Pancreas (tissue), 10 donors: ENCODE results near the gene MYO7B. TPM values are rescaled to one million over a fixed set of nuclear protein-coding genes. Genes with fewer than 3 reads are reported as not detected.

Experiments used
- ATAC-seq, 4 donors: fragments of 200-7000 bp; cut with Tn5 transposase; one replicate each; pipeline versions ENCODE4 v1.8.0 to v1.9.1; 2020; ENCODE audit warnings: mild to moderate bottlenecking in 4 of 4, moderate library complexity in 4 of 4
- DNase-seq, 6 donors: peaks; one replicate each; pipeline ENCODE4 v3.0.0-alpha.2; 2020
- FAIRE-seq: peaks from 2 replicates; lab custom pipeline; 2012; peaks lifted over from hg19 to GRCh38; lab: Jason Lieb, UNC
- H3K27ac ChIP-seq, 4 donors: fragments of 200-600 bp; sonication (generic); 1 replicate in 3 of 4; 2 replicates in 1 of 4; pipeline versions ENCODE4 v1.5.0 to v1.8.0; 2020
- H3K27me3 ChIP-seq, 4 donors: fragments of 200-600 bp; one replicate each; pipeline ENCODE4 v1.8.0; 2021
- H3K36me3 ChIP-seq, 3 donors: fragments of 200-600 bp; sonication (generic) in 1 of 3; one replicate each; pipeline versions ENCODE4 v1.5.0 to v1.8.0; 2020 to 2021
- H3K4me1 ChIP-seq, 3 donors: fragments of 200-600 bp; one replicate each; pipeline ENCODE4 v1.8.0; 2021
- H3K4me3 ChIP-seq, 4 donors: fragments of 200-600 bp; sonication (generic) in 2 of 4; one replicate each; pipeline versions ENCODE4 v1.5.0 to v1.8.0; 2020 to 2021
- H3K9me3 ChIP-seq, 4 donors: fragments of 200-600 bp; one replicate each; pipeline ENCODE4 v1.8.0; 2021
- WGBS, 2 donors: extraction: QIAGEN DNeasy Blood & Tissue Kit; methylation state at CpG; one replicate each; pipeline ENCODE4 v1.1.7; 2013; 5-methylcytosine and 5-hydroxymethylcytosine counted together
- intact Hi-C, 3 donors: fragments of 100-400 bp; cut with DNase I; formaldehyde crosslinking; loops; one replicate each; pipeline versions ENCODE4 v1.11.1 to v1.14.2; 2022
- polyA plus RNA-seq, 2 donors: library from polyadenylated mRNA; stranded (reverse); fragments of 200-250 nt; gene quantifications; one replicate each; pipeline ENCODE4 v1.2.3, GENCODE V29; 2013
- total RNA-seq, 6 donors: library from RNA; stranded (reverse); fragmentation: NEBNext Ultra II Directional in 4 of 6; extraction: Animal tissue kit (Norgen Biotek cat#: 25700) in 4 of 6; gene quantifications; one replicate each; pipeline versions ENCODE4 v1.2.1 to v1.2.4, GENCODE V29; 2021 to 2023
- TF ChIP-seq, protein P1 (sequence below), 4 donors: fragments of 200-600 bp; sonication (generic) in 3 of 4; IDR thresholded peaks; one replicate each; pipeline versions ENCODE4 v1.5.0 to v1.8.0; 2021; ENCODE audit warnings: antibody characterized with exemption in 4 of 4
- donor health status: healthy with polysubstance abuse.
- donor health status: DM: no; HTN: no; CAD: no; lungs with moderate emphysema.
- donor health status: DM: no; HTN: no; CAD: no.
- donor health status: control.
- donor health status: control.
- donor health status: Bipolar disorder and iron deficiency.
- donor health status: DM: yes; HTN: yes; CAD: no.
- donor health status: DM: no; HTN: no; CAD: no.
- donor health status: DM: no; HTN: no; CAD: no.
- donor health status: DM: yes; HTN: yes; CAD: no.

MYO7B gene
- total and polyA plus RNA-seq, 8 donors, result 0.12 to 1.5 (median 0.83) TPM

DNA sequence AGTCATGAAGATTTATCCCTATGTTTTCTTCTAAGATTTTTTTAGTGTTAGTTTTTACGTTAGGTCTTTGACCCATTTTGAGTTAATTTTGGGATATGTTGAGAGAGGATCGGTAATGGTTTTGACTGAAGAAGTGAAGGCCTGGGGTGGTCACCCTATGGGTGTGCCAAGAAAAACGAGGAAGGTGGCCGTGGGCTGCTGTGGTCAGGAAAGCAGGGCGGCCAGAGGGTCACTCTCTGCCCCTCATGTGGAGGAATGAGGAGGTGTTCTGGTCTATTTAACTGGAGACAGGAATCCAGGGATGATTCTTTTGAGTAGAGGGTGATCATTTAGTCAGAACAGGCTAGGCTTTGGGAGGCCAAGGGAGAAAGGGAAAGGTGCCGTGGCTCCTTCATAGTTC lies 50.7 kb downstream of the MYO7B start:
- Histone ChIP-seq H3K36me3 (no peaks in the 10 kb centered on the region), H3K4me3 (no peak overlapping the region), H3K9me3 (no peaks in the 10 kb centered on the region), H3K4me1 (no peaks in the 10 kb centered on the region), H3K27ac (no peak overlapping the region), H3K27me3 (no peaks in the 10 kb centered on the region)
- intact Hi-C loops, result no loop called here
- DNase-seq, result peak in 1 of 6 donors; percentile 1
- ATAC-seq, result no peak
- 72 to 73% methylated on average over 6 of the region's 6 CpGs for WGBS, 2 donors
- TF ChIP-seq, protein P1, sequence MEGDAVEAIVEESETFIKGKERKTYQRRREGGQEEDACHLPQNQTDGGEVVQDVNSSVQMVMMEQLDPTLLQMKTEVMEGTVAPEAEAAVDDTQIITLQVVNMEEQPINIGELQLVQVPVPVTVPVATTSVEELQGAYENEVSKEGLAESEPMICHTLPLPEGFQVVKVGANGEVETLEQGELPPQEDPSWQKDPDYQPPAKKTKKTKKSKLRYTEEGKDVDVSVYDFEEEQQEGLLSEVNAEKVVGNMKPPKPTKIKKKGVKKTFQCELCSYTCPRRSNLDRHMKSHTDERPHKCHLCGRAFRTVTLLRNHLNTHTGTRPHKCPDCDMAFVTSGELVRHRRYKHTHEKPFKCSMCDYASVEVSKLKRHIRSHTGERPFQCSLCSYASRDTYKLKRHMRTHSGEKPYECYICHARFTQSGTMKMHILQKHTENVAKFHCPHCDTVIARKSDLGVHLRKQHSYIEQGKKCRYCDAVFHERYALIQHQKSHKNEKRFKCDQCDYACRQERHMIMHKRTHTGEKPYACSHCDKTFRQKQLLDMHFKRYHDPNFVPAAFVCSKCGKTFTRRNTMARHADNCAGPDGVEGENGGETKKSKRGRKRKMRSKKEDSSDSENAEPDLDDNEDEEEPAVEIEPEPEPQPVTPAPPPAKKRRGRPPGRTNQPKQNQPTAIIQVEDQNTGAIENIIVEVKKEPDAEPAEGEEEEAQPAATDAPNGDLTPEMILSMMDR (IDR thresholded peaks at IDR 0.05), result no peak
- no peak for FAIRE-seq

DNA sequence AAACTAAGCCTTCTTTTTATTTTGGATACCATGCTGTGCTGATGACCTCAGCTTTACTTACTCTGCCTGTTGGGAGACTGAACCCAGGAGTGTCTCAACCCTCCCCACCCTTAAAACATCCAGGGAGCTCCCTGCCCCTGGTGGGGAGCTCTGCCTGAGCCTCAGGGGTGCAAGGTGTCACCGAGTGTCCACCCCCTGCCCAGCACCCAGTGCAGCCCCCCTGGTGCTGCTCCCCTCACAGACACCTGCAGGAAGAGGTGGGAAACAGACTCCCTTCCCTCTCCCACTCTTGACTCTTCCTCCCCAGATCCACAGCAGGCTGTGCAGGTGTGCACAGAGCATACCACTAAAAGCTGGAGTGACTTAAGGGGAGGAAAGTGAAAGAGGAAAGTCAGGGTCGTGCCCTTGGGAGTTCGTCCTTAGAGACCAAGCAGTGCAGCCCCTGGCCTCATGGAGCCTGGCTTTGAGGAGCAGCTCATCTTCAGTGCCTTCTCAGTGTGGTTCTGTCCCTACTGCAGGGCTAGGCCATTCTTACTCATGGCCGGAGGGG lies 51.3 kb downstream of the MYO7B start:
- WGBS, 2 donors, result 61 to 72% methylated on average over 4 of the region's 4 CpGs
- Histone ChIP-seq H3K9me3 (no peaks in the 10 kb centered on the region), H3K4me3 (no peak overlapping the region), H3K36me3 (no peaks in the 10 kb centered on the region), H3K27me3 (no peaks in the 10 kb centered on the region), H3K4me1 (no peaks in the 10 kb centered on the region), H3K27ac (no peak overlapping the region)
- intact Hi-C loops, result no loop called here
- no peak for FAIRE-seq
- ATAC-seq, result no peak
- peak in 2 of 6 donors; percentile 4 to 24 for DNase-seq
- TF ChIP-seq, protein P1 (IDR thresholded peaks at IDR 0.05), result no peak

DNA sequence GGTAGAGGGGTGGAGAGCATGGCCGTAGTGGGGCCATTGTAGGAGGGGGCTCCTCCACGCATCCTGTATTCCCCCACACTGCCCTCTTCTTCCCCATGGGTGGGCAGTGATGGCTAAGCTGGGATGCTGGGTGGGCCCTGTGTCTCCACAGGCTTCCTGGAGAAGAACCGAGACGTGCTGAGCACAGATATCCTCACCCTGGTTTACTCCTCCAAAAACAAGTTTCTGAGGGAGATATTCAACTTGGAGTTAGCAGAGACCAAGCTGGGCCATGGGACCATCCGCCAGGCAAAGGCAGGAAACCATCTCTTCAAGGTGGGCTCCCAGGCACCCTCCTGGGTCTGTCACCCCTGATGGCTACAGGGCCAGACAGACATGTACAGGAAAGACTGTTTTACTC lies 52.8 kb downstream of the MYO7B start:
- Histone ChIP-seq H3K27ac (no peak overlapping the region), H3K9me3 (no peaks in the 10 kb centered on the region), H3K27me3 (no peaks in the 10 kb centered on the region), H3K4me1 (no peaks in the 10 kb centered on the region), H3K36me3 (no peaks in the 10 kb centered on the region), H3K4me3 (no peak overlapping the region)
- DNase-seq (peak in 1 of 6 donors; percentile 5), ATAC-seq (no peak), FAIRE-seq (no peak)
- TF ChIP-seq, protein P1 (IDR thresholded peaks at IDR 0.05), result no peak
- WGBS, 2 donors, result 73 to 82% methylated on average over 5 of the region's 5 CpGs
- intact Hi-C loops, result no loop called here

DNA sequence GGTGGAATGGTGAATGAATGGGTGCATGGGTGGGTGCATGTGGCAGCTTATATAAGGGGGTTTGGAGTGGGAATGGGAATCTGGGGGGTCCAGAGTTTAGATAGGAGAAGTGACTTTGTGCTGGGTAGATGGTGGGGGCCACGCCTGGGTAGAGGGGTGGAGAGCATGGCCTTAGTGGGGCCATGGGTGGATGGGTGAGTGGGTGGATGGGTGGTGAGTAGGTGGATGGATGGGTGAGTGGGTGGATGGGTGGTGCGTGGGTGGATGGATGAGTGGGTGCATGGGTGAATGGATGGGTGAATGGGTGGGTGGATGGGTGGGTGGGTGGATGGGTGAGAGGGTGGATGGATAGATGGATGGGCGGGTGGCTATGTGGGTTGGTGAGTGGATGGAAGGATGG lies 53.9 kb downstream of the MYO7B start:
- Histone ChIP-seq H3K27me3 (no peaks in the 10 kb centered on the region), H3K36me3 (no peaks in the 10 kb centered on the region), H3K4me1 (no peaks in the 10 kb centered on the region), H3K4me3 (no peak overlapping the region), H3K27ac (no peak overlapping the region), H3K9me3 (no peaks in the 10 kb centered on the region)
- intact Hi-C loops, result no loop called here
- TF ChIP-seq, protein P1 (IDR thresholded peaks at IDR 0.05), result no peak
- FAIRE-seq (no peak), DNase-seq (peak in 1 of 6 donors; percentile 5), ATAC-seq (no peak)
- 78 to 82% methylated on average over 3 of the region's 3 CpGs for WGBS, 2 donors

DNA sequence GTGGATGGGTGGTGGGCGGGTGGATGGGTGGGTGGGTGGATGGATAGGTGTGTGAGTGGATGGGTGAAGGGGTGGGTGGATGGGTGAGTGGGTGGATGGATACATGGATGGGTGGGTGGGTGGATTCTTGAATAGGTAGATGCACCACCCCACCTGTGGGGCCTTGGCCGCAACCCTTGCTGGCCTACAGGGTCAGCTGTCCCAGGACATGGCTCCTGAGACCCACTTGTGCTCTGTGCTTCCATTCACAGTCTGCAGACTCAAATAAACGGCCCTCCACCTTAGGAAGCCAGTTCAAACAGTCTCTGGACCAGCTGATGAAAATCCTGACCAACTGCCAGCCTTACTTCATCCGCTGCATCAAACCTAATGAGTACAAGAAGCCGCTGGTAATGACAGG lies 54.4 kb downstream of the MYO7B start:
- 77 to 84% methylated on average over 4 to 5 of the region's 5 CpGs for WGBS, 2 donors
- TF ChIP-seq, protein P1 (IDR thresholded peaks at IDR 0.05), result no peak
- DNase-seq (peak in 1 of 6 donors; percentile 2), FAIRE-seq (no peak), ATAC-seq (no peak)
- Histone ChIP-seq H3K4me3 (no peak overlapping the region), H3K27ac (no peak overlapping the region), H3K4me1 (no peaks in the 10 kb centered on the region), H3K36me3 (no peaks in the 10 kb centered on the region), H3K27me3 (no peaks in the 10 kb centered on the region), H3K9me3 (no peaks in the 10 kb centered on the region)
- intact Hi-C loops, result no loop called here
